ENCODE measurements around the gene RNU4-1.

DNA sequence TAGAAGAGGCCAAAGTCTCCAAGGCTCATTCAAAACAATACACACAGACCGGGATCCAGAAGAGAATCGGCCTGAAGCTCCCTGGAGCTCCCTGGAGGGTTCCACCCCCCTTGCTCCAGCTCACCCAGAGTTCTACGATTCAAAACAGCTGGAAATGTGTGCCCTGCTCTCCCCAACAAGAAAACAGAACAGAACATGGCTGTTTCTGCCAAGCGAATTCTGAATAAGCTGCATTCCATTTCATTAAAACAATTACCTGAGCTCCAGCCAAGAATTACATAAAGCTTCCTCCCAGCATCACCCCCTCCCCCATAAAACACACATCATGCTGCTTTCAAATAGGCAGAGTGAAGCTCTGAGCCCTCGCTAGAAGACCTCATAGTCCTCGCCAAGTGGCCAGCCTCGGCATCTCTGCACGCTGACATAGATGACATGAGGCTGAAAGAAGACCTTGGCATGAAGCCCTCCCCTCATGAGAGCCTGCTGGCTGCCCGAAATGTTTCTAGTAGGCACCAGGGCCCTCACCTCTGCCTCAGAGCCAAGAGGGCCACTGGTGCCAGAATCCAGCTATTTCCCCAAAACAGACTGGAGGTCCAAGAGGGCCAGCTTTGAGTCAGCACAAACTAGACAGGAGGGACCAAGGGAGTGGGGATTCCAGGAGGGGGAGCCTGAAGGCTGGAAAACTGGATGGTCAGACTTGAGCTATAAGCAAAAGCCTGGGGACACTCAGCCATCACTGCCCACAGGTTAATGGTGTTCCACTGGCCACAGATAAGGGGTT is 35.8 kb downstream of the RNU4-1 start:
- TF ChIP-seq, protein P1, sequence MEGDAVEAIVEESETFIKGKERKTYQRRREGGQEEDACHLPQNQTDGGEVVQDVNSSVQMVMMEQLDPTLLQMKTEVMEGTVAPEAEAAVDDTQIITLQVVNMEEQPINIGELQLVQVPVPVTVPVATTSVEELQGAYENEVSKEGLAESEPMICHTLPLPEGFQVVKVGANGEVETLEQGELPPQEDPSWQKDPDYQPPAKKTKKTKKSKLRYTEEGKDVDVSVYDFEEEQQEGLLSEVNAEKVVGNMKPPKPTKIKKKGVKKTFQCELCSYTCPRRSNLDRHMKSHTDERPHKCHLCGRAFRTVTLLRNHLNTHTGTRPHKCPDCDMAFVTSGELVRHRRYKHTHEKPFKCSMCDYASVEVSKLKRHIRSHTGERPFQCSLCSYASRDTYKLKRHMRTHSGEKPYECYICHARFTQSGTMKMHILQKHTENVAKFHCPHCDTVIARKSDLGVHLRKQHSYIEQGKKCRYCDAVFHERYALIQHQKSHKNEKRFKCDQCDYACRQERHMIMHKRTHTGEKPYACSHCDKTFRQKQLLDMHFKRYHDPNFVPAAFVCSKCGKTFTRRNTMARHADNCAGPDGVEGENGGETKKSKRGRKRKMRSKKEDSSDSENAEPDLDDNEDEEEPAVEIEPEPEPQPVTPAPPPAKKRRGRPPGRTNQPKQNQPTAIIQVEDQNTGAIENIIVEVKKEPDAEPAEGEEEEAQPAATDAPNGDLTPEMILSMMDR (IDR thresholded peaks at IDR 0.05): no peak
- TF ChIP-seq POLR2AphosphoS5 (IDR thresholded peaks at IDR 0.05; ENCODE audit: low read depth, low read length) (no peak), TCF7L2 (IDR thresholded peaks at IDR 0.05; ENCODE audit: low read depth, low read length) (no peak), SIN3A (IDR thresholded peaks at IDR 0.05; ENCODE audit: borderline replicate concordance, insufficient read depth, low read depth, low read length) (no peak)
- TF ChIP-seq, protein P2, sequence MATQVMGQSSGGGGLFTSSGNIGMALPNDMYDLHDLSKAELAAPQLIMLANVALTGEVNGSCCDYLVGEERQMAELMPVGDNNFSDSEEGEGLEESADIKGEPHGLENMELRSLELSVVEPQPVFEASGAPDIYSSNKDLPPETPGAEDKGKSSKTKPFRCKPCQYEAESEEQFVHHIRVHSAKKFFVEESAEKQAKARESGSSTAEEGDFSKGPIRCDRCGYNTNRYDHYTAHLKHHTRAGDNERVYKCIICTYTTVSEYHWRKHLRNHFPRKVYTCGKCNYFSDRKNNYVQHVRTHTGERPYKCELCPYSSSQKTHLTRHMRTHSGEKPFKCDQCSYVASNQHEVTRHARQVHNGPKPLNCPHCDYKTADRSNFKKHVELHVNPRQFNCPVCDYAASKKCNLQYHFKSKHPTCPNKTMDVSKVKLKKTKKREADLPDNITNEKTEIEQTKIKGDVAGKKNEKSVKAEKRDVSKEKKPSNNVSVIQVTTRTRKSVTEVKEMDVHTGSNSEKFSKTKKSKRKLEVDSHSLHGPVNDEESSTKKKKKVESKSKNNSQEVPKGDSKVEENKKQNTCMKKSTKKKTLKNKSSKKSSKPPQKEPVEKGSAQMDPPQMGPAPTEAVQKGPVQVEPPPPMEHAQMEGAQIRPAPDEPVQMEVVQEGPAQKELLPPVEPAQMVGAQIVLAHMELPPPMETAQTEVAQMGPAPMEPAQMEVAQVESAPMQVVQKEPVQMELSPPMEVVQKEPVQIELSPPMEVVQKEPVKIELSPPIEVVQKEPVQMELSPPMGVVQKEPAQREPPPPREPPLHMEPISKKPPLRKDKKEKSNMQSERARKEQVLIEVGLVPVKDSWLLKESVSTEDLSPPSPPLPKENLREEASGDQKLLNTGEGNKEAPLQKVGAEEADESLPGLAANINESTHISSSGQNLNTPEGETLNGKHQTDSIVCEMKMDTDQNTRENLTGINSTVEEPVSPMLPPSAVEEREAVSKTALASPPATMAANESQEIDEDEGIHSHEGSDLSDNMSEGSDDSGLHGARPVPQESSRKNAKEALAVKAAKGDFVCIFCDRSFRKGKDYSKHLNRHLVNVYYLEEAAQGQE (IDR thresholded peaks at IDR 0.05; ENCODE audit: insufficient read depth in 1 of 2, low read depth in 2 of 2, low read length in 1 of 2): no peak

Measured in Panc1 (cell line).